GM13976 (cell line): ENCODE measurements around the gene FAM47E.

Experiments
- DNase-seq: peaks from one replicate; pipeline ENCODE4 v3.0.0; 2012; ENCODE audit warnings: low spot score
- CTCF ChIP-seq: IDR thresholded peaks from 2 replicates; pipeline ENCODE4 v1.5.1; 2012; ENCODE audit warnings: borderline replicate concordance, mild to moderate bottlenecking; ENCODE audit not compliant: insufficient read depth; ENCODE audit errors: extremely low read depth, missing control alignments, control extremely low read depth
- in situ Hi-C: fragments of 300-500 bp; cut with MboI; formaldehyde crosslinking; loops from one replicate; pipeline ENCODE4 v1.12.0; 2022; ENCODE audit warnings: low sequenced_read_pairs, mixed read lengths, inconsistent platforms; ENCODE audit not compliant: unreplicated experiment

The FAM47E gene, protein sequence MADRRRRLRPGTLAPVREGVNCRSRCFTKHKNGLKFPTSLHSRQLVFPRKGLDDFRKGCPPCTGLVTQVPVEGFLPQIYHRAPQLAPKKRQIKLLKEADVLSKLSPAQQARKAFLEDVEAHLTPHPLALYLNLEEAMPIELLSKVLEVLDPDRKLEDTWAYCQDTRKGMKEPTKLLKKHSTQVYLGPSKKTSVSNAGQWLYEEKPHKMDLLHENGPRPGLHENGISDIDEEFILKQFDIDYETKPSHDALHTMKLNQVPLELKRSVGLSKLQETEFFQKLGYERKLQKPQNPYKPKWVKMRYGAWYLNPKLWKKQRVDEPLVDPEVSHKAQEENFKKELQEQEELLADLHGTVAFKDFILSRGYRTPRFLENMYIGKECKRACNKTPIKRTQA

GRCh38 chr4:76251441-76252270 is at the start of gene FAM47E:
Gene FAM47E, plus strand, starts transcription at chr4:76251721. Its CDS starts 26 bp downstream, at chr4:76251747.
- in situ Hi-C loops: no loop called here
- TF ChIP-seq CTCF: no peak
- peak; percentile 63 for DNase-seq

DNA sequence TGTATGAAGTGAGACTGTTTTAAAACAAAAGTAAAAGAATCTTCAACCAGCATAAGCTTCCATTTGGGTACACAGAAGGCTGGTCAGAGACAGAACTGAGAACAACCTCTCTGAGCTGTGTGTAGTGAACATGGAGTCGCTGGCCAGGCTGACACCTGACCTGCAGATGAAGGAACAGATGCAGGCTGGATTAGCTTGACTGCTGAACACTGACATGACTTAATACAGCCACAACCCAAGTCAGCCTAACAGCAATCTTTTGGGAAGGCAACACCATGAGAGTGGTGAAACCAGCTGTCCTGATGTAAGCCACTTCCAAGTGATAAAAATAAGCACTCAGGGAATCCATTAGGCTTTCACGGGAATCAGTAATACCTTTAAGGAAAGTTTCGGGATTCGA is 48.0 kb upstream of the FAM47E start:
- in situ Hi-C loops: no loop called here
- TF ChIP-seq CTCF: no peak
- DNase-seq: no peak

- no peak for DNase-seq
- TF ChIP-seq CTCF: no peak
- in situ Hi-C loops: no loop called here
Measured at GRCh38 chr4:76204936-76205335, 46.6 kb upstream of the FAM47E start.

GRCh38 chr4:76205476-76205875 is 46.0 kb upstream of the FAM47E start:
- no peak for TF ChIP-seq CTCF
- in situ Hi-C loops: no loop called here
- no peak for DNase-seq

GRCh38 chr4:76206222-76206942 is 45.1 kb upstream of the FAM47E start:
- TF ChIP-seq CTCF: no peak
- no peak for DNase-seq
- in situ Hi-C loops: no loop called here

- in situ Hi-C loops: no loop called here
- DNase-seq: no peak
- no peak for TF ChIP-seq CTCF
Measured at GRCh38 chr4:76207549-76207948, 44.0 kb upstream of the FAM47E start.
